GM12892 (cell line): Measurements from ENCODE around the gene LRCH4.
A peak's percentile ranks its signal among the peaks of the same experiment; 100 is the strongest.

Source experiments
- DNase-seq: peaks from one replicate; pipeline ENCODE4 v3.0.0; 2011; ENCODE audit not compliant: insufficient read length
- FAIRE-seq: peaks from 2 replicates; lab custom pipeline; 2011; peaks lifted over from hg19 to GRCh38; lab: Jason Lieb, UNC
- POLR2A ChIP-seq: IDR thresholded peaks from 2 replicates; pipeline ENCODE4 v1.6.1; 2011; ENCODE audit warnings: low read depth, low read length, control low read depth
- POLR2AphosphoS5 ChIP-seq: IDR thresholded peaks from 2 replicates; pipeline ENCODE4 v1.6.1; 2011; ENCODE audit warnings: low read depth, low read length, control low read depth
- TAF1 ChIP-seq: IDR thresholded peaks from 2 replicates; pipeline ENCODE4 v1.6.1; 2011; ENCODE audit warnings: low read depth, mild to moderate bottlenecking, control low read depth, low read length, borderline replicate concordance

LRCH4 gene

GRCh38 chr7:100604028-100604975 is 18.4 kb upstream of the LRCH4 start:
- DNase-seq (peak; percentile 96), FAIRE-seq (peak; percentile 30)
- TF ChIP-seq POLR2A = no peak
- no peak for TF ChIP-seq POLR2AphosphoS5
- TF ChIP-seq TAF1 = no peak

GRCh38 chr7:100603726-100604027 is 17.7 kb upstream of the LRCH4 start:
- DNase-seq (no peak), FAIRE-seq (no peak)
- TF ChIP-seq POLR2AphosphoS5 (no peak), POLR2A (no peak), TAF1 (no peak)

DNA sequence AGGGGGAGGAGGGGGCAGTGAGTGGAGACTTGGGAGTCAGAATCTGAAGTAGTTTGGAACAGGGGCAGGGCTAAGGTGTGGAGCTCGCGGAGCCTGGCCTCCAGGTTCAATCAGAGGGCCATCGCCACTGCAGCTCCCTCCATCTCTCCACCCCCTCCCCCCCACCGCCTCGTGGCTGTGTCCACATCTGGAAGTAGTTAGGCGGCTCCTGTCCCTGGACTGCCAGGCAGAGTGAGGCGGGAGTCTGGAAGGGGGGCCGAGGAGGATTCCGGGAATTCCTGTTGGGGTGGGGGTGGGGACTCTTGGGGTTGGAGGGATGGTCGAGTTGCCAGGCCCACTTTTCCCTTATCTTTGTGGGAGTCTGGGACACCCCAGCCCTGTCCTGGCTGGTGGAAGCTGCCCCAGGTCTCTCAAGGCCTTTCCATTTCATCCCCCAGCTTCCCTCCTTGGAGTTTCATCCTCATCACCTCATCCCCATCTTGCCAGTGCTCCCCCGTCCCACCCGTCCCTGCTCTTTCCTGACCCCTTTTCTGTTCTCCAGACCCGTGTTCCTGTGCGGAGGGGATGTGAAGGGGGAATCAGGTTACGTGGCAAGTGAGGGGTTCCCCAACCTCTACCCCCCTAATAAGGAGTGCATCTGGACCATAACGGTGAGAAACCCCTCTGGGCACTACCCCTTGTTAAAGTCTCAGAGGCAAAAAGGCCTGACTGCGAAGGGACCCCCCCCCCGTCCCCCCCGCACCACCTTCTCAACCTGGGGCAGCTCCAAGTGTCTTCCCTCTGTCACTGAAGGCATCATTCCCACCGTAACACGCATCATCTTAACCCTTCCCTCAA is 17.2 kb upstream of the LRCH4 start:
- TF ChIP-seq POLR2AphosphoS5 (no peak), POLR2A (no peak), TAF1 (no peak)
- FAIRE-seq (no peak), DNase-seq (no peak)

DNA sequence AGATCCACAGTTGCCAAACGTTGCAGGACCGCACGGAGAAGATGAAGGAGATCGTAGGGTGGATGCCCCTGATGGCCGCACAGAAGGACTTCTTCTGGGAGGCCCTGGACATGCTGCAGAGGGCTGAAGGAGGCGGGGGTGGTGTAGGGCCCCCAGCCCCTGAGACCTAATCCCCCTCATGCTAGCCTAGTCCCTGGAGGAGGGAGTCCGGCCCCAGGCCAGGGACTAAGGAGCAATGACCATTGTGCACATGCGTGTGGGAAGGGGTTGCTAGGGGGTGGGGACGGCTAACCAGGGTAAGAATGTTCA is 14.8 kb upstream of the LRCH4 start:
- TF ChIP-seq POLR2A (no peak), POLR2AphosphoS5 (no peak), TAF1 (no peak)
- no peak for FAIRE-seq
- no peak for DNase-seq

DNA sequence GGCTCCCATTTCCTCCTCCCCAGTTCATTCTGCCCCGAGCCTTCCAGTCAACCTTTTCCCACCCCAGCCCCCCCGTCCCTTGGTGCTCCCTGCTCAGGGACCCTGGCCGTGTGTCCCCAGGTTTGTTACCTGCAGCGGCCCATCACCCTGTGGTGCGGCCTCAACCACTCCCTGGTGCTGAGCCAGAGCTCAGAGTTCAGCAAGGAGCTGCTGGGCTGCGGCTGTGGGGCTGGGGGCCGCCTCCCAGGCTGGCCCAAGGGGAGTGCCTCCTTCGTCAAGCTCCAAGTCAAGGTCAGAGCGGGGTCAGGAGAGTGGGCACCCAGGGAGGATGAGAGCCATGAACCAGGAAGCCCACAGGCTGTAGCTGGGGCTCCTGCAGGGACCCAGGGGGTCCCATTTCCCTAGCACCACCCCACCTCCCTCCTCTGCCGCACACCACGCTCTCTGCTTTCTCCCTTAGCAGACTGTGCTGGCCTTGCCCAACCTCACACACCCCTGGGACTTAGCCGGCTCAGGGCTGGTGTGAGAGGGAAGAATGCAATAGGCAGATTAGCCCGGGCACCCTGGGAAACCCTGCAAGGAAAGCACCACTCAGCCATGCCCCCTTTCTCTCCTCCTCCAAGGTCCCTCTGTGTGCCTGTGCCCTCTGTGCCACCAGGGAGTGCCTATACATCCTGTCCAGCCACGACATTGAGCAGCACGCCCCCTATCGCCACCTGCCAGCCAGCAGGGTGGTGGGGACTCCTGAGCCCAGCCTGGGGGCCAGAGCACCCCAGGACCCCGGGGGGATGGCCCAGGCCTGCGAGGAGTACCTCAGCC is 14.2 kb upstream of the LRCH4 start:
- DNase-seq = no peak
- no peak for TF ChIP-seq TAF1
- TF ChIP-seq POLR2A = no peak
- TF ChIP-seq POLR2AphosphoS5 = no peak
- FAIRE-seq = no peak

DNA sequence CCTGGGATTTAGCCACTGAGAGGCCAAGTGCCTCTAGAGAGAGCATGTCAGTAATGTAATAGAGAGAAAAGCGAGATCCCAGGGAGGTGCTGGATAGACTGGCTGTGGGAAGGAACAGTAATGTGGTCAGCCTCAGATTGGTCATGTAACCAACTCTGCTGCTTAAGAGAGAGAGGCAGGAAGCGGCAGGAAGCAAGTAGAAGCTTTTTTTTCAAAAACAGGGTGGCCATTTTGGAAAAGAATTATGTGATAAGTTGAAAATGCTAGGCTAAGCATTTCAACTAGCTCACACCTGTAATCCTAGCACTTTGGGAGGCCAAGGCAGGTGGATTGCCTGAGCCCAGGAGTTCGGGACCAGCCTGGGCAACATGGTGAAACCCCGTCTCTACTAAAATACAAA is 12.5 kb upstream of the LRCH4 start:
- FAIRE-seq (no peak), DNase-seq (no peak)
- TF ChIP-seq POLR2AphosphoS5 (no peak), TAF1 (no peak), POLR2A (no peak)

DNA sequence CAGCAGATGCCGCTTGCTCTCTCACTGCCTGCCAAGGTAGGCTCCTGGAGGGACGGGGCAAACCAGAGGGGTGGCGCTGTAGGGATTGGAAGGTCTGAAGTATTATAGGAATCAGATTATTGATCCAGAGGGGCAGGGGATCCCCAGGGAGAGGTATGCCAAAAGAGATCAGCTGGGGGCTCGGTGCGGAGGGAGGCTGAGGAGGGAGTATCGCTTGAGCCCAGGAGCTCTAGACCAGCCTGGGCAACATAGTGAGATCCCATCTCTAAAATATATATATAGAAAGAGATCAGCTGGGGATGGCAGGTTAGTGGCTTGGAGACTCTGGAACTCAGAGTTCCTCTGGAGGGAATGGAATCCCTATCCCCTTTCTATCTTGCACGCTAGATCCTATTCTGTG is 9.3 kb upstream of the LRCH4 start:
- DNase-seq (no peak), FAIRE-seq (no peak)
- TF ChIP-seq TAF1 = no peak
- no peak for TF ChIP-seq POLR2A
- TF ChIP-seq POLR2AphosphoS5 = no peak

- TF ChIP-seq POLR2AphosphoS5 = no peak
- no peak for TF ChIP-seq TAF1
- no peak for TF ChIP-seq POLR2A
- DNase-seq (no peak), FAIRE-seq (no peak)
These were observed 5.7 kb upstream of the LRCH4 start for GRCh38 chr7:100591596-100591995.

DNA sequence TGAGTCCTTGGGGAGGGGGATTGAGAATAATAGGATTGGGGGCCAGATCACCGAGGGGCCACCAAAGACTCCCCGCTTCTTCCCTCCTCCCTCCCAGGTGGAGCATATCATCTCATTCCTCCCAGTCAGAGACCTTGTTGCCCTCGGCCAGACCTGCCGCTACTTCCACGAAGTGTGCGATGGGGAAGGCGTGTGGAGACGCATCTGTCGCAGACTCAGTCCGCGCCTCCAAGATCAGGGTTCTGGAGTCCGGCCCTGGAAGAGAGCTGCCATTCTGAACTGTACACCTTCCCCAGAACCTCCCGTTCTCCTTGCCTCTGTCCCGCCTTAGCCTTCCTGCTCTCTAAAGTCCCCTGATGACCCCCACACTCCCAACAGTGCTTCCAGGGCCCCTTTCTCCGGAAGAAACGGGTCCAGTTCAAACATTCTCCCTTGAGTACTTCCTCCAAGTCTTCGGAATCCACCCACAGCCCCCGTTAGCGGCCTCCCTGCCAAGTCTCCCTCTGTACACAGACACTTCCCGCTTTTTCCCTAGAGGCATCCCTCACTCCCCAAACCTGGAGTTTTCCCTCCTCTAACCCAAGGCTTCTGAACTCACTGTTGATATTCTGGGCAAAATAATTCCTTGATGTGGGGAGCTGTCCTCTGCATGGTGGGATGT is 4.3 kb upstream of the LRCH4 start:
- FAIRE-seq (no peak), DNase-seq (no peak)
- TF ChIP-seq TAF1 (no peak), POLR2A (no peak), POLR2AphosphoS5 (no peak)

GRCh38 chr7:100589341-100589947 is 3.5 kb upstream of the LRCH4 start:
- no peak for TF ChIP-seq POLR2AphosphoS5
- no peak for TF ChIP-seq TAF1
- no peak for TF ChIP-seq POLR2A
- no peak for FAIRE-seq
- DNase-seq = no peak
